Adrenal gland (tissue), 5 donors: ENCODE data around the gene CREB5.

ENCODE experiments used
- CTCF ChIP-seq, 6 experiments: fragments of 450-650 bp in 4 of 6; fragments of 200-600 bp in 2 of 6; sonication (generic) in 1 of 6; IDR thresholded peaks; 1 replicate in 5 of 6; 2 replicates in 1 of 6; pipeline versions ENCODE4 v1.5.1 to v1.8.0; 2016 to 2021; ENCODE audit warnings: antibody characterized with exemption in 6 of 6, mild to moderate bottlenecking in 2 of 6, moderate library complexity in 1 of 6
- POLR2A ChIP-seq, 2 donors: fragments of 450-650 bp; IDR thresholded peaks; one replicate each; pipeline ENCODE4 v1.6.1; 2017; ENCODE audit warnings: antibody characterized with exemption in 2 of 2, mild to moderate bottlenecking in 2 of 2, moderate library complexity in 1 of 2
- donor health status: DM: no; HTN: no; CAD: no.

- TF ChIP-seq CTCF (IDR thresholded peaks at IDR 0.05) (no peak), POLR2A (IDR thresholded peaks at IDR 0.05) (no peak)
Measured at GRCh38 chr7:28532181-28532580, 119.9 kb downstream of the CREB5 start.
